ENCODE measurements around the gene SLC25A26. TPM values are rescaled to one million over a fixed set of nuclear protein-coding genes. Genes with fewer than 3 reads are reported as not detected.

SLC25A26 gene
- total RNA-seq, 4 donors from 2014 or later, result 4.2 to 17.3 (median 12.2) TPM

- TF ChIP-seq EP300 (IDR thresholded peaks at IDR 0.05; ENCODE audit: low read depth) (no peak), CTCF (IDR thresholded peaks at IDR 0.05) (no peak), POLR2AphosphoS5 (IDR thresholded peaks at IDR 0.05) (no peak), POLR2A (IDR thresholded peaks at IDR 0.05) (no peak)
- Histone ChIP-seq H3K4me1 (peaks cover 0 to 3% (median 0%) of the 10 kb centered on the region in 4 donors), H3K9me3 (no peaks in the 10 kb centered on the region), H3K27me3 (no peaks in the 10 kb centered on the region), H3K4me3 (no peak overlapping the region), H3K27ac (no peak overlapping the region), H3K36me3 (peaks cover 0 to 46% (median 19%) of the 10 kb centered on the region in 4 donors)
- WGBS, 2 donors (ENCODE audit: low coverage in 1 of 2), result 90 to 100% methylated on average over 3 to 11 of the region's 12 CpGs
- no peak for DNase-seq
- in situ Hi-C loops (cut with MboI; ENCODE audit: low pct_ligation_motif_present in 1 of 4, low pct_unique_long_range_greater_than_20kb in 1 of 4, low sequenced_read_pairs in 3 of 4) (loop anchor here in 1 of 4 donors (10.0 kb wide), 1 partner anchor 101 kb away; no protein-coding TSS in a partner anchor), intact Hi-C loops (cut with DNase I; ENCODE audit: low total_unique reads) (no loop called here)
Measured at GRCh38 chr3:66386011-66386924, 165.5 kb downstream of the SLC25A26 start.

GRCh38 chr3:66386925-66387650, 166.3 kb downstream of the SLC25A26 start:
- WGBS, 2 donors (ENCODE audit: low coverage in 1 of 2), result 53 to 80% methylated on average over 3 to 7 of the region's 7 CpGs
- in situ Hi-C loops (cut with MboI; ENCODE audit: low pct_ligation_motif_present in 1 of 4, low pct_unique_long_range_greater_than_20kb in 1 of 4, low sequenced_read_pairs in 3 of 4), result loop anchor here in 1 of 4 donors (10.0 kb wide), 1 partner anchor 102 kb away; no protein-coding TSS in a partner anchor
- peaks cover 0 to under 1% (median 0%) of the 10 kb centered on the region in 4 donors for H3K4me1 ChIP-seq
- no peak overlapping the region for H3K4me3 ChIP-seq
- TF ChIP-seq EP300 (IDR thresholded peaks at IDR 0.05; ENCODE audit: low read depth) (no peak), CTCF (IDR thresholded peaks at IDR 0.05) (no peak), POLR2AphosphoS5 (IDR thresholded peaks at IDR 0.05) (no peak), POLR2A (IDR thresholded peaks at IDR 0.05) (no peak)
- H3K9me3 ChIP-seq, result no peaks in the 10 kb centered on the region
- no peak overlapping the region for H3K27ac ChIP-seq
- intact Hi-C loops (cut with DNase I; ENCODE audit: low total_unique reads), result no loop called here
- peaks cover 0 to 38% (median 16%) of the 10 kb centered on the region in 4 donors for H3K36me3 ChIP-seq
- no peaks in the 10 kb centered on the region for H3K27me3 ChIP-seq
- DNase-seq, result no peak

GRCh38 chr3:66390013-66390412, 169.2 kb downstream of the SLC25A26 start:
- intact Hi-C loops (cut with DNase I; ENCODE audit: low total_unique reads) (loop anchor here (2.0 kb wide), 1 partner anchor 51 kb away; no protein-coding TSS in a partner anchor), in situ Hi-C loops (cut with MboI; ENCODE audit: low pct_ligation_motif_present in 1 of 4, low pct_unique_long_range_greater_than_20kb in 1 of 4, low sequenced_read_pairs in 3 of 4) (no loop called here)
- Histone ChIP-seq H3K4me1 (peaks cover 4 to 7% (median 5%) of the 10 kb centered on the region in 4 donors), H3K4me3 (no peak overlapping the region), H3K27ac (no peak overlapping the region), H3K36me3 (peaks cover 0 to 20% (median 8%) of the 10 kb centered on the region in 4 donors), H3K27me3 (no peaks in the 10 kb centered on the region), H3K9me3 (no peaks in the 10 kb centered on the region)
- DNase-seq, result no peak
- TF ChIP-seq POLR2AphosphoS5 (IDR thresholded peaks at IDR 0.05) (no peak), CTCF (IDR thresholded peaks at IDR 0.05) (no peak), POLR2A (IDR thresholded peaks at IDR 0.05) (no peak), EP300 (IDR thresholded peaks at IDR 0.05; ENCODE audit: low read depth) (no peak)

- intact Hi-C loops (cut with DNase I; ENCODE audit: low total_unique reads) (no loop called here), in situ Hi-C loops (cut with MboI; ENCODE audit: low pct_ligation_motif_present in 1 of 4, low pct_unique_long_range_greater_than_20kb in 1 of 4, low sequenced_read_pairs in 3 of 4) (no loop called here)
- Histone ChIP-seq H3K4me1 (peaks cover 4 to 7% (median 6%) of the 10 kb centered on the region in 4 donors), H3K27me3 (no peaks in the 10 kb centered on the region), H3K27ac (peak overlapping the region in 2 of 4 donors; percentile 20 to 43), H3K9me3 (no peaks in the 10 kb centered on the region), H3K36me3 (peaks cover 0 to 25% (median 10%) of the 10 kb centered on the region in 4 donors), H3K4me3 (no peak overlapping the region)
- DNase-seq, result no peak
- WGBS, 2 donors (ENCODE audit: low coverage in 1 of 2), result 78 to 100% methylated on average over 1 to 3 of the region's 3 CpGs
- TF ChIP-seq POLR2A (IDR thresholded peaks at IDR 0.05), result no peak
- TF ChIP-seq CTCF (IDR thresholded peaks at IDR 0.05), result no peak
- TF ChIP-seq EP300 (IDR thresholded peaks at IDR 0.05; ENCODE audit: low read depth), result no peak
- TF ChIP-seq POLR2AphosphoS5 (IDR thresholded peaks at IDR 0.05), result no peak
Measured at GRCh38 chr3:66392512-66392911, 171.7 kb downstream of the SLC25A26 start.

All from transverse colon (tissue), 4 donors.